Measurements from ENCODE around the gene CTNNA2.

GRCh38 chr2:80128080-80128479, 615.2 kb downstream of the CTNNA2 start:
- no peak for TF ChIP-seq CTCF (IDR thresholded peaks at IDR 0.05)
- no peak for TF ChIP-seq POLR2AphosphoS5 (IDR thresholded peaks at IDR 0.05; ENCODE audit: low read depth, low read length)
- no peak for TF ChIP-seq REST (IDR thresholded peaks at IDR 0.05; ENCODE audit: insufficient read depth in 1 of 2, low read depth in 2 of 2, low read length in 1 of 2)
- no peak for TF ChIP-seq TCF7L2 (IDR thresholded peaks at IDR 0.05; ENCODE audit: low read depth, low read length)

Data from Panc1 (cell line).